GM13976 (cell line): ENCODE results near the gene TNFAIP2.
A peak's percentile ranks its signal among the peaks of the same experiment; 100 is the strongest.

ENCODE experiments used
- DNase-seq: peaks from one replicate; pipeline ENCODE4 v3.0.0; 2012; ENCODE audit warnings: low spot score
- CTCF ChIP-seq: IDR thresholded peaks from 2 replicates; pipeline ENCODE4 v1.5.1; 2012; ENCODE audit warnings: borderline replicate concordance, mild to moderate bottlenecking; ENCODE audit not compliant: insufficient read depth; ENCODE audit errors: extremely low read depth, missing control alignments, control extremely low read depth
- in situ Hi-C: fragments of 300-500 bp; cut with MboI; formaldehyde crosslinking; loops from one replicate; pipeline ENCODE4 v1.12.0; 2022; ENCODE audit warnings: low sequenced_read_pairs, mixed read lengths, inconsistent platforms; ENCODE audit not compliant: unreplicated experiment

TNFAIP2 gene

DNA sequence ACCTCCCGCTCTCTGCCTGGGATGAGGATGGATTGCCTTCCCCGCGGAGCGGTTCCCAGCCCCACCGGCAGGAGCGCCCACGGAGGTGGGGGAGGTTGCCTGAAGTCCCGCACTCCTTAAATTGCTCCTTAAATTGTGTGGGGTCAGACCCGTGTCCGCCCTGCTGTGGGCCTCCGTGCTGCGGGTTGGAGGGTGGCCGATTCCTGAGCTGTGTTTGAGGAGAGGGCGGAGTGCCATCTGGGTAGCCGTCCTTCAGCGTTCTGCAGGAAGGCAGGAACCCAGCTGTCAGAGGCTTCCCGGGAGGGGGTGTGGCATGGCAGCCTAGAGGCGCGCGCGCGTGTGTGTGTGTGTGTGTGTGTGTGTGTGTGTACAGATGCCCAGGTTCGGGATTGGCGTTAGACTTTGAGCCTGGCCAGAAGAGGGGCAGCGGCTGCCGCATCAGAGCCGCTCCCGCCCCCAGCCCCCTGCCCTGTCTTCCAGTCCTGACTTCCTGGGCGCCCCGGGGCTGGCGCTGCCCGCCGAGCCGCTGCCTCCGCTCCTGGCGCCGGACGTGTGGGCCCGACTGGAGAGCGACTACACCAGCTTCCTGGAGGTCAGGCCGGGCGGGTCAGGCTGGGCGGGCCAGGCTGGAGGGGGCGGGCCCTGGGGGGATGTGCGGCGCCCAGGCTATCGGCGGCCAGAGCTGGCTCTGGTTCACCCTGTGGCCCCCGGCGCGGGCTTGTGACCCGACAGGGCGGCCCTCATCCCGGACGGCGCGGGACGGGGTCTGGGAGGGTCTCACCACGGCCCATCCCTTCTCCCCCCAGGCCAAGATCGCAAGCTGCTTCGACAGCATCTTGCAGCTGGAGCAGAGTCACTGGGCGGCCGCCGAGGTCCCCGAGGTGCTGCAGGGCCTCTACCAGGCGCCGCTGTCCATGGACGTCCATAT is 19.5 kb upstream of the TNFAIP2 start:
- in situ Hi-C loops: no loop called here
- DNase-seq: no peak

GRCh38 chr14:103104389-103104653 is 18.9 kb upstream of the TNFAIP2 start:
- in situ Hi-C loops: no loop called here
- DNase-seq: no peak
- no peak for TF ChIP-seq CTCF

More for the DNA sequence above, 19.5 kb upstream of the TNFAIP2 start:
- TF ChIP-seq CTCF: no peak

GRCh38 chr14:103104654-103105452 is 18.4 kb upstream of the TNFAIP2 start:
- DNase-seq: peak; percentile 89
- peak; percentile 98 for TF ChIP-seq CTCF
- in situ Hi-C loops: loop anchor here (5.0 kb wide), 1 partner anchor 82 kb away; no protein-coding TSS in a partner anchor

DNA sequence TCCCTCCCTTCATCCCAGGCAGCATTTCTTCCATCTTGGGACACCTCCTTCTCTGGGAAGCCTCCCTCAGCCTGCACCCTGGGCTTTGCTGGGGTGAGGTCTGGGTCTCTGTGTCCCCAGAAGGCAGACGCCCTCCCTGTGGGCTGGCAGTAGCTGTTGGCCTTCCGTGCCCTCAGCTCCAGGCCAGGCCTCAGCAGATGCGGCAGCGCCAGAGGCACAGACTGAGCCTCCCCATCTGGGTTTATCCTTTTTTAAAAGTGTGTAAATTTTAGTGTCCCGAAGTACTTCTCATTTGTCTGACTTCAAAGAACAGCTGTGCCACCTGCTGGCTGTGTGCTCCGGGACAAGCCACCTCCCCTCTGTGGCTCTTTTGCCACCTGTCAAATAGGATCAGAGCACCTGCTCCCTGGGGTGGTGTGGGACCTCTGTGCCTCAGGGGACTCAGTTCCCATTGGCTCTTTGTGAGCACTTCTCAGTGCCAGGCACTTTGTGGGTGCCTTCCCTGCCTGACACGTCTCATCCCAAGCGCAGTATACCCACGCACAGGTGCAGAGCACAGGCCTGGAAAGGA is 17.6 kb upstream of the TNFAIP2 start:
- in situ Hi-C loops: loop anchor here (5.0 kb wide), 1 partner anchor 82 kb away; no protein-coding TSS in a partner anchor
- DNase-seq: peak; percentile 63
- peak; percentile 18 for TF ChIP-seq CTCF

GRCh38 chr14:103107455-103107854 is 15.8 kb upstream of the TNFAIP2 start:
- in situ Hi-C loops: loop anchor here (5.0 kb wide), 1 partner anchor 80 kb away; no protein-coding TSS in a partner anchor
- no peak for DNase-seq
- no peak for TF ChIP-seq CTCF
